K562 (cell line): ENCODE results near the gene SH3BP5. TPM values are rescaled to one million over a fixed set of nuclear protein-coding genes. Genes with fewer than 3 reads are reported as not detected.

Experiments used
- ATAC-seq: fragments of 200-7000 bp; cut with Tn5 transposase; 3 replicates; pipeline ENCODE4 v1.9.1; 2020; ENCODE audit warnings: moderate library complexity
- BruUV-seq: library from RNA; stranded (reverse); fragments of 400-500 nt; replicated peaks from 2 replicates; lab custom pipeline; 2021; lab: Mats Ljungman, UMichigan
- CTCF ChIA-PET: fragments of 300-600 bp; formaldehyde crosslinking; extraction: SDS; loops from one replicate; lab custom pipeline; 2021; ENCODE audit warnings: low intra/inter-chr PET ratio; lab: Yijun Ruan, JAX
- POLR2A ChIA-PET: fragments of 300-600, 350-650 bp; sonication (Branson Sonifier 250); formaldehyde crosslinking; extraction: SDS; loops from one replicate; lab custom pipeline; 2021; ENCODE audit warnings: antibody characterized with exemption, inconsistent platforms; lab: Yijun Ruan, JAX
- DNase-seq, 4 experiments: peaks; one replicate each; pipeline versions ENCODE4 v3.0.0 to v3.0.0-alpha.2; 2011 to 2018; ENCODE audit warnings: low spot score in 3 of 4, mixed read lengths in 3 of 4; ENCODE audit errors: extremely low read depth in 1 of 4
- FAIRE-seq: peaks from 2 replicates; lab custom pipeline; 2011; peaks lifted over from hg19 to GRCh38; lab: Jason Lieb, UNC
- H2AFZ ChIP-seq: 2 replicates; pipeline ENCODE4 v1.6.0; 2011; ENCODE audit warnings: low read depth, low read length, control low read depth, inconsistent platforms
- H3K27ac ChIP-seq: fragments of 200-600 bp; 3 replicates; pipeline ENCODE4 v1.8.0; 2011; ENCODE audit warnings: low read depth, mild to moderate bottlenecking, control low read depth, inconsistent platforms, low read length, moderate library complexity, mixed read lengths; ENCODE audit errors: extremely low read depth
- H3K27me3 ChIP-seq, 2 experiments: fragments of 300-600 bp in 1 of 2; 2 replicates in 1 of 2; 3 replicates in 1 of 2; pipeline versions ENCODE4 v1.6.0 to v1.8.0; 2011; ENCODE audit warnings: inconsistent platforms in 2 of 2, low read length in 2 of 2, mild to moderate bottlenecking in 1 of 2, mixed read lengths in 1 of 2, moderate library complexity in 1 of 2; ENCODE audit not compliant: control insufficient read depth in 2 of 2, insufficient read depth in 2 of 2
- H3K36me3 ChIP-seq: fragments of 300-600 bp; 3 replicates; pipeline ENCODE4 v1.8.0; 2011; ENCODE audit warnings: mild to moderate bottlenecking, low read length, inconsistent platforms; ENCODE audit not compliant: control insufficient read depth, insufficient read depth
- H3K4me1 ChIP-seq, 2 experiments: fragments of 200-600 bp in 1 of 2; replicated peaks in 1 of 2; 2 replicates in 1 of 2; 3 replicates in 1 of 2; pipeline versions ENCODE4 v1.5.1 to v1.8.0; 2011; ENCODE audit warnings: inconsistent platforms in 2 of 2, low read length in 2 of 2, mild to moderate bottlenecking in 1 of 2, mixed read lengths in 1 of 2, moderate library complexity in 1 of 2; ENCODE audit not compliant: control insufficient read depth in 2 of 2, insufficient read depth in 2 of 2
- H3K4me2 ChIP-seq: 2 replicates; pipeline ENCODE4 v1.6.1; 2011; ENCODE audit warnings: low read length, control low read depth, inconsistent platforms, mixed read lengths; ENCODE audit not compliant: insufficient read depth
- H3K4me3 ChIP-seq: fragments of 200-600 bp; sonication (generic), shearing (Covaris generic); 2 replicates; pipeline ENCODE4 v1.5.1; 2016; ENCODE audit warnings: control low read depth, inconsistent platforms
- H3K79me2 ChIP-seq: fragments of 200-600 bp; 3 replicates; pipeline ENCODE4 v1.8.0; 2011; ENCODE audit warnings: low read length, inconsistent platforms; ENCODE audit not compliant: control insufficient read depth, insufficient read depth
- H3K9ac ChIP-seq, 2 experiments: 2 replicates each; pipeline versions ENCODE4 v1.6.0 to v1.6.1; 2011; ENCODE audit warnings: low read depth in 2 of 2, low read length in 2 of 2, control low read depth in 1 of 2, inconsistent platforms in 1 of 2, mild to moderate bottlenecking in 1 of 2, mixed read lengths in 1 of 2; ENCODE audit not compliant: insufficient read depth in 1 of 2
- H3K9me1 ChIP-seq: one replicate; pipeline ENCODE4 v1.6.0; 2011; ENCODE audit warnings: inconsistent platforms, mild to moderate bottlenecking, low read length, moderate library complexity; ENCODE audit not compliant: control insufficient read depth, insufficient read depth
- H3K9me3 ChIP-seq: replicated peaks from 2 replicates; pipeline ENCODE4 v1.5.1; 2011; ENCODE audit warnings: low read depth, low read length, inconsistent platforms; ENCODE audit not compliant: control insufficient read depth, insufficient read depth
- H4K20me1 ChIP-seq: replicated peaks from 2 replicates; pipeline ENCODE4 v1.6.1; 2011; ENCODE audit warnings: low read length, inconsistent platforms, mixed read lengths; ENCODE audit not compliant: control insufficient read depth, insufficient read depth
- CBFA2T2 ChIP-seq: fragments of 450-650 bp; conservative IDR thresholded peaks from 2 replicates; pipeline ENCODE4 v1.6.1; 2017; ENCODE audit warnings: mild to moderate bottlenecking
- HDAC3 ChIP-seq: fragments of 450-650 bp; IDR thresholded peaks from 2 replicates; pipeline ENCODE4 v1.6.1; 2018; ENCODE audit warnings: borderline replicate concordance, mild to moderate bottlenecking, moderate library complexity; ENCODE audit not compliant: partially characterized antibody
- RCOR1 ChIP-seq, 2 experiments: IDR thresholded peaks; 2 replicates each; pipeline ENCODE4 v1.6.1; 2012; ENCODE audit warnings: low read depth in 2 of 2, low read length in 2 of 2, borderline replicate concordance in 1 of 2, improper control_type of control experiment in 1 of 2
- SREBF2 ChIP-seq: sonication (generic); formaldehyde crosslinking; IDR thresholded peaks from 2 replicates; pipeline ENCODE4 v1.4.0; 2020; ENCODE audit warnings: mild to moderate bottlenecking, missing genetic modification reagents
- TBL1XR1 ChIP-seq, 2 experiments: IDR thresholded peaks; 2 replicates each; pipeline ENCODE4 v1.6.1; 2012; ENCODE audit warnings: improper control_type of control experiment in 2 of 2, low read length in 2 of 2, mild to moderate bottlenecking in 1 of 2
- TGIF2 ChIP-seq: sonication (generic); formaldehyde crosslinking; IDR thresholded peaks from 2 replicates; pipeline ENCODE4 v1.8.1; 2022; ENCODE audit warnings: mild to moderate bottlenecking, missing genetic modification reagents, moderate library complexity
- ZNF695 ChIP-seq: fragments of 450-650 bp; formaldehyde crosslinking; IDR thresholded peaks from 2 replicates; pipeline ENCODE4 v1.4.0; 2020; ENCODE audit warnings: mild to moderate bottlenecking, moderate library complexity
- ZNF707 ChIP-seq: fragments of 250-450 bp; sonication (Bioruptor Pico); conservative IDR thresholded peaks from 2 replicates; pipeline ENCODE4 v1.8.0; 2022; ENCODE audit warnings: inconsistent platforms, mild to moderate bottlenecking, moderate library complexity
- WGBS: fragments of 100-300 bp; shearing (Covaris generic); methylation state at CpG from one replicate; pipeline ENCODE4 v1.1.6; 2016; ENCODE audit warnings: low coverage, mixed read lengths; ENCODE audit not compliant: insufficient coverage; ENCODE audit errors: missing lambda C conversion rate; 5-methylcytosine and 5-hydroxymethylcytosine counted together
- in situ Hi-C: fragments of 300-500 bp; cut with MboI; formaldehyde crosslinking; loops from 4 replicates; pipeline ENCODE4 v1.15.0; 2018; ENCODE audit warnings: inconsistent platforms, mixed read lengths
- intact Hi-C: fragments of 100-400 bp; cut with micrococcal nuclease; formaldehyde crosslinking; loops from 2 replicates; pipeline ENCODE4 v1.14.2; 2022
- polyA plus RNA-seq, 8 experiments: library from polyadenylated mRNA; depleted of rRNA in 4 of 8; stranded (reverse) in 5 of 8; unstranded in 3 of 8; fragments of >200 nt; fragmentation: Nextera tagmentation in 2 of 8; fragmentation: Illumina TruSeq in 1 of 8; extraction: Ambion mirVana in 2 of 8; extraction: Trizol in 1 of 8; gene quantifications; 2 replicates each; pipeline versions ENCODE4 v1.2.1 to v1.2.3, GENCODE V29; 2011 to 2014; ENCODE audit warnings: inconsistent platforms in 1 of 8, missing spikeins in 1 of 8
- total RNA-seq, 7 experiments: library from RNA; depleted of rRNA in 6 of 7; stranded (reverse); fragments of >200 nt in 6 of 7; fragmentation: Illumina TruSeq in 2 of 7; extraction: Trizol in 2 of 7; gene quantifications; 2 replicates each; pipeline versions ENCODE4 v1.2.1 to v1.2.3, GENCODE V29; 2011 to 2021; ENCODE audit warnings: low replicate concordance in 1 of 7
- TF ChIP-seq, protein P1 (sequence below), 2 experiments: IDR thresholded peaks in 1 of 2; conservative IDR thresholded peaks in 1 of 2; 2 replicates each; pipeline ENCODE4 v1.6.1; 2016; ENCODE audit warnings: low read depth in 2 of 2, mild to moderate bottlenecking in 1 of 2, missing compliant biosample characterization in 1 of 2, missing genetic modification characterization in 1 of 2, moderate library complexity in 1 of 2
- TF ChIP-seq, protein P2 (sequence below): fragments of 450-650 bp; IDR thresholded peaks from 2 replicates; pipeline ENCODE4 v1.6.1; 2018; ENCODE audit warnings: mild to moderate bottlenecking, low read depth; ENCODE audit not compliant: partially characterized antibody
- TF ChIP-seq, protein P3 (sequence below): fragments of 250-450 bp; sonication (Bioruptor Pico); IDR thresholded peaks from 2 replicates; pipeline ENCODE4 v1.6.1; 2021; ENCODE audit warnings: mild to moderate bottlenecking
- TF ChIP-seq, protein P4 (sequence below): fragments of 250-450 bp; sonication (Bioruptor Pico); IDR thresholded peaks from 2 replicates; pipeline ENCODE4 v1.8.0; 2022; ENCODE audit warnings: inconsistent platforms

SH3BP5 gene
- total and polyA plus RNA-seq, 9 of the 15 experiments (the other 6 are each of a cell fraction or from before 2014, with no cell fraction given) = 2.9 to 29.0 (median 14.9) TPM

DNA sequence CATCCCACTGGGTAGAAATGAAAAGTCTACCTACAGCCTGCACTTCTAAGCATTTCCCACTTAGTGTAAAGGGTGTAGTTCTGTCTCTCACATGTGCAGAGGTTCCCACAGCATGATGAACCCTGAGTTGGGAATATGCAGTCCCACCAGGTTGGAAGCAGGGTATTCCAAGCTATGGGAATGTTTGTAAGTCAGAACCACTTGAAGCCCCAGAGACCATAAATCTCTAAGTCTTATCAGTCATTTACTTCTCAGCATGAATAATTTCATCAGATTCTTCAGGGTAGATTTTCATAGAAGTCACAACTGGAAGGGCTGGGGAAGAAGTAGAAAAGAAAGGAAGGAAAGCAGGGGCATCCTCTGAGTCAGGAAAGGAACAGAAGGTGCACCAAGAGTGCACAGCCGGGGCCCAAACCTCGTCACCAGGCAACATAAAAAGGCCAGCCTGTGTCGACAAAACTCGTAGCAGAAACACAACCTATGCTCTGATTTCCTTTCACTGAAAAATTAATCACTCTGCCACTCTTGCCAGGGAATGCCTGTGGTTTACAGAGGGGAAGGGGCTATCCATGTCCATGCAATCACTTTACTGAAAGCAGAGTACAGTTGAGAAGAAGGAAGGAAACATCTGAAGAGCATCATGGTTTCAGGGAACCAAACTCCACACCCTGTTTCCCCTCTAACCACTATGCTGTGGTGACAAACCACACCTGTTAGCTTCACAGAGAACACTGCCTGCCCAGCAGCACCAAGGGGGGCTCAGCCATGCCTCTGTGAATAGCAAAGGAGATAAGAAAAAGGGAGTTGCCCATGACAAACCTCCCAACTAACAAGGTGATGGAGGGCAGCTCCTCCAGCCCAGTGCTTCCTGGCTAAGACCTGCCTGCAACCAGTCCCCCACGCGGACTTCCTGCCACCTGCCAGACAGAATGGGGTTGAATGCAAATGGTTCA, 40.5 kb downstream of the SH3BP5 start:
- H3K9ac ChIP-seq = peak overlapping the region in 1 of 2 experiments; percentile 59; a peak in 1 of 4 replicates
- DNase-seq (peak in 2 of 4 experiments; percentile 41 to 44), FAIRE-seq (no peak), ATAC-seq (peak; percentile 44)
- intact Hi-C loops = loop anchor here (2.0 kb wide), 1 partner anchor 23 kb away; no protein-coding TSS in a partner anchor
- no TSS peak for BruUV-seq
- no peaks in the 10 kb centered on the region for H3K9me1 ChIP-seq
- ChIA-PET POLR2A (interaction anchor here (0.6 to 1.6 kb wide), 3 partner anchors 22 to 1177 kb away, joined by 3 to 4 read pairs (median 3); no protein-coding TSS in a partner anchor), CTCF (no interaction called here)
- no peaks in the 10 kb centered on the region; the same call in 1 of the 3 replicates for H3K36me3 ChIP-seq
- peaks cover 22 to 53% of the 10 kb centered on the region in 2 experiments for H3K4me1 ChIP-seq
- H3K79me2 ChIP-seq = peaks cover 4% of the 10 kb centered on the region; the same call in 2 of the 3 replicates
- H3K27ac ChIP-seq = no peak overlapping the region
- 53% methylated on average over 6 of the region's 6 CpGs for WGBS
- H2AFZ ChIP-seq = no peak overlapping the region
- H4K20me1 ChIP-seq = no peaks in the 10 kb centered on the region
- no peaks in the 10 kb centered on the region for H3K9me3 ChIP-seq
- H3K4me3 ChIP-seq = no peak overlapping the region
- in situ Hi-C loops = no loop called here
- H3K4me2 ChIP-seq = no peak overlapping the region
- no peaks in the 10 kb centered on the region for H3K27me3 ChIP-seq
- TF ChIP-seq RCOR1 (IDR thresholded peaks at IDR 0.05; ENCODE audit: borderline replicate concordance in 1 of 2, low read depth in 2 of 2, low read length in 2 of 2) = peak in 1 of 2 experiments; percentile 27; a peak in 1 of 4 replicates
- no peak for TF ChIP-seq TGIF2 (CRISPR knock-in tag)
- no peak for TF ChIP-seq ZNF707 (CRISPR knock-in tag)
- no peak for TF ChIP-seq HDAC3
- TF ChIP-seq, protein P1, sequence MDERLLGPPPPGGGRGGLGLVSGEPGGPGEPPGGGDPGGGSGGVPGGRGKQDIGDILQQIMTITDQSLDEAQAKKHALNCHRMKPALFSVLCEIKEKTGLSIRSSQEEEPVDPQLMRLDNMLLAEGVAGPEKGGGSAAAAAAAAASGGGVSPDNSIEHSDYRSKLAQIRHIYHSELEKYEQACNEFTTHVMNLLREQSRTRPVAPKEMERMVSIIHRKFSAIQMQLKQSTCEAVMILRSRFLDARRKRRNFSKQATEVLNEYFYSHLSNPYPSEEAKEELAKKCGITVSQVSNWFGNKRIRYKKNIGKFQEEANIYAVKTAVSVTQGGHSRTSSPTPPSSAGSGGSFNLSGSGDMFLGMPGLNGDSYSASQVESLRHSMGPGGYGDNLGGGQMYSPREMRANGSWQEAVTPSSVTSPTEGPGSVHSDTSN (CRISPR knock-in tag; IDR thresholded peaks at IDR 0.05; ENCODE audit: low read depth) = no peak
- TF ChIP-seq, protein P1 (tag; conservative IDR thresholded peaks at IDR 0.05; ENCODE audit: low read depth) = peak; percentile 55
- TF ChIP-seq, protein P2, sequence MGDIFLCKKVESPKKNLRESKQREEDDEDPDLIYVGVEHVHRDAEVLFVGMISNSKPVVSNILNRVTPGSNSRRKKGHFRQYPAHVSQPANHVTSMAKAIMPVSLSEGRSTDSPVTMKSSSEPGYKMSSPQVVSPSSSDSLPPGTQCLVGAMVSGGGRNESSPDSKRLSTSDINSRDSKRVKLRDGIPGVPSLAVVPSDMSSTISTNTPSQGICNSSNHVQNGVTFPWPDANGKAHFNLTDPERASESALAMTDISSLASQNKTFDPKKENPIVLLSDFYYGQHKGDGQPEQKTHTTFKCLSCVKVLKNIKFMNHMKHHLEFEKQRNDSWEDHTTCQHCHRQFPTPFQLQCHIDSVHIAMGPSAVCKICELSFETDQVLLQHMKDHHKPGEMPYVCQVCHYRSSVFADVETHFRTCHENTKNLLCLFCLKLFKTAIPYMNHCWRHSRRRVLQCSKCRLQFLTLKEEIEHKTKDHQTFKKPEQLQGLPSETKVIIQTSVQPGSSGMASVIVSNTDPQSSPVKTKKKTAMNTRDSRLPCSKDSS = no peak
- TF ChIP-seq CBFA2T2 = peak; percentile 35; the same call in 1 of the 2 replicates
- TF ChIP-seq TBL1XR1 (IDR thresholded peaks at IDR 0.05; ENCODE audit: low read length in 2 of 2) = no peak
- TF ChIP-seq, protein P3, sequence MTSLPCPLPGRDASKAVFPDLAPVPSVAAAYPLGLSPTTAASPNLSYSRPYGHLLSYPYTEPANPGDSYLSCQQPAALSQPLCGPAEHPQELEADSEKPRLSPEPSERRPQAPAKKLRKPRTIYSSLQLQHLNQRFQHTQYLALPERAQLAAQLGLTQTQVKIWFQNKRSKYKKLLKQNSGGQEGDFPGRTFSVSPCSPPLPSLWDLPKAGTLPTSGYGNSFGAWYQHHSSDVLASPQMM (CRISPR knock-in tag) = no peak
- no peak for TF ChIP-seq SREBF2
- TF ChIP-seq, protein P4, sequence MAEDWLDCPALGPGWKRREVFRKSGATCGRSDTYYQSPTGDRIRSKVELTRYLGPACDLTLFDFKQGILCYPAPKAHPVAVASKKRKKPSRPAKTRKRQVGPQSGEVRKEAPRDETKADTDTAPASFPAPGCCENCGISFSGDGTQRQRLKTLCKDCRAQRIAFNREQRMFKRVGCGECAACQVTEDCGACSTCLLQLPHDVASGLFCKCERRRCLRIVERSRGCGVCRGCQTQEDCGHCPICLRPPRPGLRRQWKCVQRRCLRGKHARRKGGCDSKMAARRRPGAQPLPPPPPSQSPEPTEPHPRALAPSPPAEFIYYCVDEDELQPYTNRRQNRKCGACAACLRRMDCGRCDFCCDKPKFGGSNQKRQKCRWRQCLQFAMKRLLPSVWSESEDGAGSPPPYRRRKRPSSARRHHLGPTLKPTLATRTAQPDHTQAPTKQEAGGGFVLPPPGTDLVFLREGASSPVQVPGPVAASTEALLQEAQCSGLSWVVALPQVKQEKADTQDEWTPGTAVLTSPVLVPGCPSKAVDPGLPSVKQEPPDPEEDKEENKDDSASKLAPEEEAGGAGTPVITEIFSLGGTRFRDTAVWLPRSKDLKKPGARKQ (CRISPR knock-in tag) = no peak
- no peak for TF ChIP-seq ZNF695 (CRISPR knock-in tag)
